Skin epidermis (tissue), 12 donors: Measurements from ENCODE around the gene SYPL1.

Experiments
- H3K27ac ChIP-seq, 21 experiments: fragments of 200-600 bp; sonication (generic) in 11 of 21; one replicate each; pipeline ENCODE4 v1.5.0; 2020; ENCODE audit warnings: mild to moderate bottlenecking in 3 of 21, inconsistent platforms in 2 of 21, moderate library complexity in 2 of 21
- H3K4me3 ChIP-seq, 7 experiments: fragments of 200-600 bp; sonication (generic) in 2 of 7; one replicate each; pipeline ENCODE4 v1.5.0; 2020; ENCODE audit warnings: inconsistent platforms in 2 of 7, mild to moderate bottlenecking in 2 of 7, moderate library complexity in 1 of 7

Gene SYPL1

DNA sequence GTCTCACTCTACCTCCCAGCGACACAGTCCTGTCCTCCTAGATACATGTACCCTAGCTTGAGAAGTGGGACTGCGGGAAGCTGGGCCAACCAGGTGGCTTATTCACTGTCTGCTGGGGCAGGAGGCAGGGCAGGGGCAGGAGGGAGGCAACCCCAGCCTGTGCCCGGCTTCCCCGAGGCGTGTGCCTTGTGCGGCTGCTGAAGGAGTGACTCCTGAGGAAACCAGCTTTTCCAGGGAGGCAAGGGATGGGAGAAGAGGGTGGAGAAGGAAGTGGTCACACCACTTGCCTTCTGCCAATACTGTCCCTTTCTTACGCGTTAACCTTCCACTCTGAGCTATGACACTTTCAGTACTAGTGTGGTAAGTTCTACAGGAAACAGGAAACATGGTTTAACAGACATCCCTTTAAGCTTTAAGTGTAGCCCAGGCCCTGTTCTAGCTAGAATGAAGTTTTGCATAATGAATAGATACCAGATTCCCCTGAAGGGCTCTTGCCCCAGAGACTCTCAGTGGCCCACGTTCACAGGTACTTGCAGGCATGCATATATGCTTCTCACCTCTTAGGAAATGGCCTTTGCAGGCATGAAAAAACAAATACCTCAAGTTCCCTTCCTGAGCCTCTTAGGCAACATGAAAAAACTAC, 40.6 kb downstream of the SYPL1 start:
- peak overlapping the region; percentile 18 to 96 (median 82) for H3K27ac ChIP-seq
- peak overlapping the region in 1 of 7 experiments; percentile 10 for H3K4me3 ChIP-seq

- no peak overlapping the region for H3K4me3 ChIP-seq
Observed at GRCh38 chr7:106070567-106071254, 41.4 kb downstream of the SYPL1 start.

GRCh38 chr7:106070201-106070551, 41.9 kb downstream of the SYPL1 start:
- Histone ChIP-seq H3K4me3 (no peak overlapping the region), H3K27ac (peak overlapping the region in 19 of 21 experiments; percentile 46 to 96 (median 82))

More at GRCh38 chr7:106070567-106071254, 41.4 kb downstream of the SYPL1 start:
- peak overlapping the region in 20 of 21 experiments; percentile 46 to 96 (median 82) for H3K27ac ChIP-seq

DNA sequence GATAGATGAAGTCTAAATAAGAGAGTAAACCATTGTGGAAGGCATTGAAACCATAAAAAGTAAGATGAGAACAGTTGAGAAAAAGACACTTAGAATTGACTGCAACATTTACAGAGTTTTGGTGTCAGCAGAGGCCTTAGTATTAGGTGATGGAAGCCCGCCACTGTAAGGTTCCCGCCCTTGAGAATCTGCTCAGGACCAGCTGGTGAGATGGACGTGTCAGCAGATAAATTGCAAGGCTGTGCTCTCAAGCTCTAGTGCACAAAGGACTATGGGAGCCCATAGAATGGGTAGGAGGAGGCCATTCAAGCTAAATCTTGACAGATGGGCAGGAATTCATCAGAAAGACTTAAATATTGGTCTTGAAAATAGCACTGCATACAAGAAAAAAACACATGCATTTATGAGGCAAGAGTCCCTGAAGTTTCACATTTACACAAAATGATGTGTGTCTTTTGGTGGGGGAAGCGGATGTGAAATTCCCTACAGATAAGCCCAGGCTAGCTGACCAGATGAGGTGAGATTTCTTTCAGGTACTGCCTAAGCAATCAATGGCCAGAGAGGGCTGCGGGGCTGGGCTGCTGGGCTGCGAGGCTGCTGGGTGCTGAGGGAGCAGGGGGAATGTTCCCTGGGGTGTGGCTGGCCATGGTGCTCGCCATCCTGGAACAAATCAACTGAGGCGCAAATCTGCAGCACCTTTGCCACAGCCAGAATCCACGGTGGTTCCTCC, 42.5 kb downstream of the SYPL1 start:
- peak overlapping the region in 18 of 21 experiments; percentile 19 to 96 (median 82) for H3K27ac ChIP-seq
- H3K4me3 ChIP-seq, result no peak overlapping the region

- Histone ChIP-seq H3K27ac (peak overlapping the region in 15 of 21 experiments; percentile 9 to 96 (median 65)), H3K4me3 (no peak overlapping the region)
Observed at GRCh38 chr7:106068986-106069385, 43.1 kb downstream of the SYPL1 start.

GRCh38 chr7:106068538-106068961, 43.6 kb downstream of the SYPL1 start:
- Histone ChIP-seq H3K27ac (peak overlapping the region in 15 of 21 experiments; percentile 9 to 96 (median 62)), H3K4me3 (no peak overlapping the region)

- H3K27ac ChIP-seq, result peak overlapping the region in 6 of 21 experiments; percentile 37 to 87 (median 63)
Observed at GRCh38 chr7:106067678-106068077, 44.4 kb downstream of the SYPL1 start.

DNA sequence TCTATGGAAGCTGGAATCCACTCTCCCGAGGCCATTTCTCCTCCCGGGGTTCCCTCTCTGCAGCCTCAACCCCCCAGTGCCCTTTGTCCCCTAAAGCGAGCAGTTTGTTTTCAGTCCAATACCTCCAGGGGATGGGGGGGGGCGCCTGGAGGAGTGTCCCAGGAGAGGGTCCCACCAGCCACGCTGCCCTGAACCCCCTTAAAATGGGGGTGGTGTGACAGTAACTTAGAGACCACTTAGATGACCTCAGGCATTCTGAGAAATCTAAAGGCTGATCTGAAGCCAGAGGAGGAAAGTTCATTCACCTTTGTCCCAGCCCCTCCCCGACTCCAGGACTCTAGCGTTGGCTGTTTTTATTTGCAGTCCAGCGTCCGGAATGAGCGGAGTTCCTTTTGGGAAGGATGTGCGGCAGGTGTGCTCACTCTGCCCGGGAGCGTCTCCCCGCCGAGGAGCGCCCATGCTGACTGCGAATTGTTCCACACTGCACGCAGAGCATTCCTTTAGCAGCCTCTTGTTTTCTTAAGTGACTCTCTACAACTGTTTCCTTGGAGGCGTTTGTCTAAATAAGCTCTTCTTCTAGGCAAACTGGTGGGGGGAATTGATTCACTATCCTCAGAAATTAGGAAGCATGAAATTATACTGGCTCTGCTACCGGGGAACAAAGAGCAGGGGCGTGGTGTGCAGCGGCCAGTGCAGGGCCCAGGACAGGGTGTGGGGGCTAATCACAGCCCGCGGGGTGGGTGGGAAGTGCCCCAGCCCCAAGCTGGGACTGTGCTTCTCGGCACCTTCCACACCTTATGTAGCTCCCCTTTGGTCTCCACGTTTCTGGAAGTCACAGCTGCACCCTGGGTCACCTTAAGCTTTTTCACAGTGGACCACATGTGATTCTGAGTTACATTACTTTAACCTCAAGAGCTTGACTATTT, 46.3 kb downstream of the SYPL1 start:
- Histone ChIP-seq H3K27ac (peak overlapping the region in 19 of 21 experiments; percentile 44 to 86 (median 72)), H3K4me3 (peak overlapping the region in 3 of 7 experiments; percentile 1 to 30 (median 9))

More at GRCh38 chr7:106067678-106068077, 44.4 kb downstream of the SYPL1 start:
- no peak overlapping the region for H3K4me3 ChIP-seq

- peak overlapping the region in 3 of 7 experiments; percentile 1 to 30 (median 9) for H3K4me3 ChIP-seq
Observed at GRCh38 chr7:106064771-106065574, 47.1 kb downstream of the SYPL1 start.

GRCh38 chr7:106064316-106064715, 47.8 kb downstream of the SYPL1 start:
- Histone ChIP-seq H3K27ac (peak overlapping the region in 20 of 21 experiments; percentile 28 to 86 (median 72)), H3K4me3 (no peak overlapping the region)

More at GRCh38 chr7:106064771-106065574, 47.1 kb downstream of the SYPL1 start:
- H3K27ac ChIP-seq, result peak overlapping the region in 20 of 21 experiments; percentile 32 to 86 (median 72)

DNA sequence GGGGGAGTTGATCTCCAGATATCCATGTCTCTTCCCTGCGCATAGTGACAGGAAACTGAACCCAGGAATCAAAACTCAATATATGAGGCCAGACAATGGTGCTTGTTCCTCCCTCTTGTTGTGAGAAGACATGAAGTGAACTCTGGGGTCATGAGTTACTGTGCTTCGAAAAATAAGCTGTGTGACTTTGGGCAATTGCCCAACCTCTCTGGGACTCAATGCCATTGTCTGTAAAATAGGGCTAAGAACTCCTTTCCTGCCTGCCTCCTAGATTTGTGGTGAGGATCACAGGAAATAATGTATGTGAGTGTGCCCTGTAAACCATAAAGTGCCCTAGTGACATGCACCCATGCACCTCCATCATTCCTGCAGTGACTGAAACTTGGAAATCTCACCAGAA, 48.4 kb downstream of the SYPL1 start:
- Histone ChIP-seq H3K27ac (peak overlapping the region in 11 of 21 experiments; percentile 30 to 86 (median 72)), H3K4me3 (no peak overlapping the region)

DNA sequence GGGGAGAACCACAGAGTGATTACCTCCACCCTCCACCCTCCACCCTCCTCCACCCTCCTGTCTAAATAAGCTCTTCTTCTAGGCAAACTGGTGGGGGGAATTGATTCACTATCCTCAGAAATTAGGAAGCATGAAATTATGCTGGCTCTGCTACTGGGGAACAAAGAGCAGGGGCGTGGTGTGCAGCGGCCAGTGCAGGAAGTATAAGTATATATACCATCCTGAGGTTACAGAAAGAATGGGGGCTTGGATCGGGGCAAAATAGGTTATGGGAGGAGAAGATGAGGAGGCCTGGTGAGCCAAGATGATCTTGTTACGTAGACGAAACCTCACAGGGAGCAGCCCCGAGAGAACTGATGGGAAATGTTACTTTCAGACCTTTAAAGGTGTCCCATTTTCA, 49.1 kb downstream of the SYPL1 start:
- Histone ChIP-seq H3K4me3 (no peak overlapping the region), H3K27ac (peak overlapping the region in 10 of 21 experiments; percentile 20 to 79 (median 56))

GRCh38 chr7:106062521-106062931, 49.6 kb downstream of the SYPL1 start:
- H3K27ac ChIP-seq, result peak overlapping the region in 12 of 21 experiments; percentile 20 to 79 (median 53)
- H3K4me3 ChIP-seq, result no peak overlapping the region

DNA sequence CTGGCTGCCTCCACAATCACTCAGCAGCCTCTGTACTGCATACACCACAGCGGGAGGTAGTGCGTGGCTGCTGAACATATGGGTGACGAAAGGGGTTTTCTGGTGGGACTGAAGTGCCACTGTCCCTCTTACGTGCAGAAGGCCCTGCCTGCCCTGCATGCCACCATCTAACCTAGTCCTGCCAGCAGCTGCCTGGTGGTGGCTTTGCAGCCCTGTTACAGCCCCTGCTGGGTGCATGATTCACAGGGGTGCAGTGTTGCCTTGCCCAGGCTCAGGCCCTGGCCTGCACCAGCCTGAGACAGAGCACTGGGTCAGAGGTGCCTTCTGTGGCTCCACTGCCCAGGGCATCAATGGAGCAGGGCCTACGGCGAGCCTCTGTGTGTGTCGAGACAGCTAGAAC, 50.1 kb downstream of the SYPL1 start:
- Histone ChIP-seq H3K4me3 (no peak overlapping the region), H3K27ac (peak overlapping the region in 12 of 21 experiments; percentile 18 to 79 (median 53))

- H3K27ac ChIP-seq, result peak overlapping the region in 13 of 21 experiments; percentile 18 to 87 (median 65)
- no peak overlapping the region for H3K4me3 ChIP-seq
Observed at GRCh38 chr7:106061301-106061979, 50.7 kb downstream of the SYPL1 start.

GRCh38 chr7:106060394-106060920, 51.7 kb downstream of the SYPL1 start:
- Histone ChIP-seq H3K4me3 (no peak overlapping the region), H3K27ac (peak overlapping the region in 16 of 21 experiments; percentile 1 to 87 (median 64))

GRCh38 chr7:106059556-106059955, 52.6 kb downstream of the SYPL1 start:
- Histone ChIP-seq H3K27ac (peak overlapping the region in 14 of 21 experiments; percentile 14 to 87 (median 75)), H3K4me3 (no peak overlapping the region)
